Lower leg skin (tissue), 3 donors: ENCODE measurements around the gene TMEM52B.
"Not testable (repeated sequence)": the region's sequence is repeated elsewhere in the genome, so short reads cannot be mapped to it uniquely, and the experiment has no call there.

Experiments
- POLR2A ChIP-seq, 2 donors: fragments of 450-650 bp; IDR thresholded peaks; one replicate each; pipeline ENCODE4 v1.6.1; 2016 to 2017; ENCODE audit warnings: antibody characterized with exemption in 2 of 2, mild to moderate bottlenecking in 1 of 2, moderate library complexity in 1 of 2
- TF ChIP-seq, protein P1 (sequence below), 3 donors: fragments of 450-650 bp; IDR thresholded peaks; one replicate each; pipeline ENCODE4 v1.5.1; 2016; ENCODE audit warnings: antibody characterized with exemption in 3 of 3, mild to moderate bottlenecking in 3 of 3, moderate library complexity in 2 of 3

DNA sequence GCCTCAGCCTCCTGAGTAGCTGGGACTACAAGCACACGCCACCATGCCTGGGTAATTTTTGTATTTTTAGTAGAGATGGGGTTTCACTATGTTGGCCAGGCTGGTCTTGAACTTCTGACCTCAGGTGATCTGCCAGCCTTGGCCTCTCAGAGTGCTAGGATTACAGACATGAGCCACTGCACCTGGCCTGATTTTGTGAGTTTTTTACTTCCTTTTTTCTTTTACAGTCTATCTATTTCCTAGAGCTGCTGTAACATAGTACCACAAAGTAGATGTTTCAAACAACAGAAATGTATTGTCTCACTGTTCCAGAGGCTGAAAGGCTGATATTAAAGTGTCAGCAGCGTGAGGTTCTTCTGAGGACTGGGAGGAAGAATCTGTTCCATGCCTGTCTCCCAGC lies 25.7 kb downstream of the TMEM52B start:
- TF ChIP-seq, protein P1, sequence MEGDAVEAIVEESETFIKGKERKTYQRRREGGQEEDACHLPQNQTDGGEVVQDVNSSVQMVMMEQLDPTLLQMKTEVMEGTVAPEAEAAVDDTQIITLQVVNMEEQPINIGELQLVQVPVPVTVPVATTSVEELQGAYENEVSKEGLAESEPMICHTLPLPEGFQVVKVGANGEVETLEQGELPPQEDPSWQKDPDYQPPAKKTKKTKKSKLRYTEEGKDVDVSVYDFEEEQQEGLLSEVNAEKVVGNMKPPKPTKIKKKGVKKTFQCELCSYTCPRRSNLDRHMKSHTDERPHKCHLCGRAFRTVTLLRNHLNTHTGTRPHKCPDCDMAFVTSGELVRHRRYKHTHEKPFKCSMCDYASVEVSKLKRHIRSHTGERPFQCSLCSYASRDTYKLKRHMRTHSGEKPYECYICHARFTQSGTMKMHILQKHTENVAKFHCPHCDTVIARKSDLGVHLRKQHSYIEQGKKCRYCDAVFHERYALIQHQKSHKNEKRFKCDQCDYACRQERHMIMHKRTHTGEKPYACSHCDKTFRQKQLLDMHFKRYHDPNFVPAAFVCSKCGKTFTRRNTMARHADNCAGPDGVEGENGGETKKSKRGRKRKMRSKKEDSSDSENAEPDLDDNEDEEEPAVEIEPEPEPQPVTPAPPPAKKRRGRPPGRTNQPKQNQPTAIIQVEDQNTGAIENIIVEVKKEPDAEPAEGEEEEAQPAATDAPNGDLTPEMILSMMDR (IDR thresholded peaks at IDR 0.05) = not testable (repeated sequence)
- TF ChIP-seq POLR2A (IDR thresholded peaks at IDR 0.05) = not testable (repeated sequence)
